Body of pancreas (tissue), 4 donors: ENCODE results near the gene TYMS.

Source experiments
- POLR2A ChIP-seq, 3 donors: fragments of 450-650 bp; IDR thresholded peaks; one replicate each; pipeline ENCODE4 v1.6.1; 2016; ENCODE audit warnings: antibody characterized with exemption in 3 of 3, mild to moderate bottlenecking in 2 of 3
- TF ChIP-seq, protein P1 (sequence below), 7 experiments: fragments of 450-650 bp in 4 of 7; fragments of 200-600 bp in 3 of 7; sonication (generic) in 3 of 7; IDR thresholded peaks; one replicate each; pipeline ENCODE4 v1.5.1; 2016 to 2019; ENCODE audit warnings: antibody characterized with exemption in 7 of 7

DNA sequence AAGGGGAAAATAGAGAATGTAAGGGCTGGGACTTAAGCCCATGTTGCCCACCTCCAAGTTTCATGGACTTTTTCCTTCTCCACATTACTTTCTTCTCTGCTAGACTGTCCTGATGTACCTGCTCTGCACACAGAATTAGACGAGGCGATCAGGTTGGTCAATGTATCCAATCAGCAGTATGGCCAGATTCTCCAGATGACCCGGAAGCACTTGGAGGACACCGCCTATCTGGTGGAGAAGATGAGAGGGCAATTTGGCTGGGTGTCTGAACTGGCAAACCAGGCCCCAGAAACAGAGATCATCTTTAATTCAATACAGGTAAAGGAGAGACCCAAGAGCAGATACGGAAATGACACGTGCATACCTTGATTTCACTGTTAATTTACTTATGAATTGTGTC lies 16.2 kb upstream of the TYMS start:
- TF ChIP-seq, protein P1, sequence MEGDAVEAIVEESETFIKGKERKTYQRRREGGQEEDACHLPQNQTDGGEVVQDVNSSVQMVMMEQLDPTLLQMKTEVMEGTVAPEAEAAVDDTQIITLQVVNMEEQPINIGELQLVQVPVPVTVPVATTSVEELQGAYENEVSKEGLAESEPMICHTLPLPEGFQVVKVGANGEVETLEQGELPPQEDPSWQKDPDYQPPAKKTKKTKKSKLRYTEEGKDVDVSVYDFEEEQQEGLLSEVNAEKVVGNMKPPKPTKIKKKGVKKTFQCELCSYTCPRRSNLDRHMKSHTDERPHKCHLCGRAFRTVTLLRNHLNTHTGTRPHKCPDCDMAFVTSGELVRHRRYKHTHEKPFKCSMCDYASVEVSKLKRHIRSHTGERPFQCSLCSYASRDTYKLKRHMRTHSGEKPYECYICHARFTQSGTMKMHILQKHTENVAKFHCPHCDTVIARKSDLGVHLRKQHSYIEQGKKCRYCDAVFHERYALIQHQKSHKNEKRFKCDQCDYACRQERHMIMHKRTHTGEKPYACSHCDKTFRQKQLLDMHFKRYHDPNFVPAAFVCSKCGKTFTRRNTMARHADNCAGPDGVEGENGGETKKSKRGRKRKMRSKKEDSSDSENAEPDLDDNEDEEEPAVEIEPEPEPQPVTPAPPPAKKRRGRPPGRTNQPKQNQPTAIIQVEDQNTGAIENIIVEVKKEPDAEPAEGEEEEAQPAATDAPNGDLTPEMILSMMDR (IDR thresholded peaks at IDR 0.05): no peak
- no peak for TF ChIP-seq POLR2A (IDR thresholded peaks at IDR 0.05)
